GM23338 (cell line): ENCODE measurements around the gene SEMA6C.

Source experiments
- CREB1 ChIP-seq: fragments of 250-450 bp; sonication (Bioruptor Pico); IDR thresholded peaks from 2 replicates; pipeline ENCODE4 v1.5.0; 2020; ENCODE audit warnings: low read depth, mild to moderate bottlenecking, moderate library complexity
- CTCF ChIP-seq, 2 experiments: fragments of 200-600 bp in 1 of 2; sonication (generic) in 1 of 2; conservative IDR thresholded peaks; 2 replicates each; pipeline versions ENCODE4 v1.5.1 to v1.6.1; 2016 to 2017; ENCODE audit warnings: antibody characterized with exemption in 2 of 2, low read depth in 2 of 2, mild to moderate bottlenecking in 2 of 2, moderate library complexity in 1 of 2
- EZH2 ChIP-seq: fragments of 200-600 bp; sonication (generic); IDR thresholded peaks from one replicate; pipeline ENCODE4 v1.8.0; 2017; ENCODE audit warnings: antibody characterized with exemption, mild to moderate bottlenecking, low read depth; ENCODE audit not compliant: unreplicated experiment
- EZH2phosphoT487 ChIP-seq: fragments of 200-600 bp; sonication (generic); IDR thresholded peaks from one replicate; pipeline ENCODE4 v1.8.1; 2018; ENCODE audit warnings: antibody characterized with exemption; ENCODE audit not compliant: unreplicated experiment
- NANOG ChIP-seq: IDR thresholded peaks from 2 replicates; pipeline ENCODE4 v1.6.1; 2016; ENCODE audit warnings: antibody characterized with exemption, borderline replicate concordance
- POLR2AphosphoS5 ChIP-seq: IDR thresholded peaks from 2 replicates; pipeline ENCODE4 v1.6.1; 2016; ENCODE audit warnings: antibody characterized with exemption, low read depth
- TF ChIP-seq, protein P1 (sequence below): IDR thresholded peaks from one replicate; pipeline ENCODE4 v1.6.1; 2018; ENCODE audit warnings: antibody characterized with exemption; ENCODE audit not compliant: unreplicated experiment

- TF ChIP-seq CTCF (conservative IDR thresholded peaks at IDR 0.05; ENCODE audit: low read depth in 2 of 2) (no peak), EZH2 (no peak), EZH2phosphoT487 (no peak), POLR2AphosphoS5 (no peak), CREB1 (CRISPR knock-in tag) (no peak), NANOG (no peak)
- TF ChIP-seq, protein P1, sequence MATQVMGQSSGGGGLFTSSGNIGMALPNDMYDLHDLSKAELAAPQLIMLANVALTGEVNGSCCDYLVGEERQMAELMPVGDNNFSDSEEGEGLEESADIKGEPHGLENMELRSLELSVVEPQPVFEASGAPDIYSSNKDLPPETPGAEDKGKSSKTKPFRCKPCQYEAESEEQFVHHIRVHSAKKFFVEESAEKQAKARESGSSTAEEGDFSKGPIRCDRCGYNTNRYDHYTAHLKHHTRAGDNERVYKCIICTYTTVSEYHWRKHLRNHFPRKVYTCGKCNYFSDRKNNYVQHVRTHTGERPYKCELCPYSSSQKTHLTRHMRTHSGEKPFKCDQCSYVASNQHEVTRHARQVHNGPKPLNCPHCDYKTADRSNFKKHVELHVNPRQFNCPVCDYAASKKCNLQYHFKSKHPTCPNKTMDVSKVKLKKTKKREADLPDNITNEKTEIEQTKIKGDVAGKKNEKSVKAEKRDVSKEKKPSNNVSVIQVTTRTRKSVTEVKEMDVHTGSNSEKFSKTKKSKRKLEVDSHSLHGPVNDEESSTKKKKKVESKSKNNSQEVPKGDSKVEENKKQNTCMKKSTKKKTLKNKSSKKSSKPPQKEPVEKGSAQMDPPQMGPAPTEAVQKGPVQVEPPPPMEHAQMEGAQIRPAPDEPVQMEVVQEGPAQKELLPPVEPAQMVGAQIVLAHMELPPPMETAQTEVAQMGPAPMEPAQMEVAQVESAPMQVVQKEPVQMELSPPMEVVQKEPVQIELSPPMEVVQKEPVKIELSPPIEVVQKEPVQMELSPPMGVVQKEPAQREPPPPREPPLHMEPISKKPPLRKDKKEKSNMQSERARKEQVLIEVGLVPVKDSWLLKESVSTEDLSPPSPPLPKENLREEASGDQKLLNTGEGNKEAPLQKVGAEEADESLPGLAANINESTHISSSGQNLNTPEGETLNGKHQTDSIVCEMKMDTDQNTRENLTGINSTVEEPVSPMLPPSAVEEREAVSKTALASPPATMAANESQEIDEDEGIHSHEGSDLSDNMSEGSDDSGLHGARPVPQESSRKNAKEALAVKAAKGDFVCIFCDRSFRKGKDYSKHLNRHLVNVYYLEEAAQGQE: no peak
These were observed 943 bp downstream of the SEMA6C start for GRCh38 chr1:151145304-151146071.
